HEK293 (cell line): ENCODE data around the gene PNPLA3.

Experiments
- CTCF ChIA-PET: fragments of 350-600 bp; formaldehyde crosslinking; extraction: SDS; loops from one replicate; lab custom pipeline; 2021; ENCODE audit warnings: antibody characterized with exemption; lab: Yijun Ruan, JAX
- POLR2A ChIA-PET: fragments of 300-600 bp; formaldehyde crosslinking; extraction: SDS; loops from one replicate; lab custom pipeline; 2020; ENCODE audit warnings: antibody characterized with exemption, inconsistent platforms; lab: Yijun Ruan, JAX
- H3K27ac ChIP-seq: fragments of 200-500 bp; sonication (Bioruptor generic); 2 replicates; pipeline ENCODE4 v1.5.1; 2014; ENCODE audit warnings: low read depth, low read length, control low read depth, inconsistent platforms; ENCODE audit errors: extremely low read depth
- H3K36me3 ChIP-seq, 2 experiments: fragments of 200-500 bp in 1 of 2; sonication (Bioruptor generic) in 1 of 2; 1 replicate in 1 of 2; 2 replicates in 1 of 2; pipeline ENCODE4 v1.5.1; 2014 to 2017; ENCODE audit warnings: inconsistent platforms in 2 of 2, low read length in 2 of 2; ENCODE audit not compliant: control insufficient read depth in 2 of 2, insufficient read depth in 1 of 2
- H3K4me1 ChIP-seq: fragments of 200-500 bp; sonication (Bioruptor generic); 2 replicates; pipeline ENCODE4 v1.5.1; 2014; ENCODE audit warnings: mild to moderate bottlenecking, low read length, inconsistent platforms; ENCODE audit not compliant: control insufficient read depth, insufficient read depth
- H3K4me3 ChIP-seq: 2 replicates; pipeline ENCODE4 v1.5.1; 2011; ENCODE audit warnings: low read depth, mild to moderate bottlenecking, control low read depth, low read length, moderate library complexity
- H3K9me3 ChIP-seq: fragments of 200-500 bp; sonication (Bioruptor generic); 2 replicates; pipeline ENCODE4 v1.5.1; 2014; ENCODE audit warnings: low read depth, low read length, inconsistent platforms; ENCODE audit not compliant: control insufficient read depth, insufficient read depth
- EGR2 ChIP-seq: fragments of 450-650 bp; formaldehyde crosslinking; IDR thresholded peaks from 2 replicates; pipeline ENCODE4 v1.5.1; 2016; ENCODE audit warnings: low read depth, missing biosample characterization, missing genetic modification characterization
- FEZF1 ChIP-seq: fragments of 450-650 bp; formaldehyde crosslinking; IDR thresholded peaks from 2 replicates; pipeline ENCODE4 v1.5.1; 2016; ENCODE audit warnings: missing biosample characterization, missing genetic modification characterization
- GLIS2 ChIP-seq: fragments of 450-650 bp; formaldehyde crosslinking; IDR thresholded peaks from 2 replicates; pipeline ENCODE4 v1.5.1; 2016; ENCODE audit warnings: missing biosample characterization, missing genetic modification characterization
- IKZF3 ChIP-seq: fragments of 450-650 bp; IDR thresholded peaks from 2 replicates; pipeline ENCODE4 v1.5.0; 2018; ENCODE audit warnings: missing biosample characterization, mild to moderate bottlenecking, missing genetic modification characterization, moderate library complexity
- KLF9 ChIP-seq: fragments of 450-650 bp; formaldehyde crosslinking; IDR thresholded peaks from 2 replicates; pipeline ENCODE4 v1.5.1; 2016; ENCODE audit warnings: missing biosample characterization, missing genetic modification characterization, low read depth
- YY1 ChIP-seq: fragments of 450-650 bp; formaldehyde crosslinking; IDR thresholded peaks from 2 replicates; pipeline ENCODE4 v1.5.1; 2018; ENCODE audit warnings: missing biosample characterization, missing genetic modification characterization
- ZBTB10 ChIP-seq: fragments of 450-650 bp; formaldehyde crosslinking; IDR thresholded peaks from 2 replicates; pipeline ENCODE4 v1.5.1; 2016; ENCODE audit warnings: missing biosample characterization, missing genetic modification characterization
- ZBTB17 ChIP-seq: fragments of 450-650 bp; formaldehyde crosslinking; IDR thresholded peaks from 2 replicates; pipeline ENCODE4 v1.5.1; 2016; ENCODE audit warnings: missing biosample characterization, missing genetic modification characterization
- ZBTB48 ChIP-seq: fragments of 450-650 bp; formaldehyde crosslinking; IDR thresholded peaks from 2 replicates; pipeline ENCODE4 v1.5.1; 2016; ENCODE audit warnings: missing biosample characterization, missing genetic modification characterization
- ZBTB6 ChIP-seq: fragments of 450-650 bp; formaldehyde crosslinking; IDR thresholded peaks from 2 replicates; pipeline ENCODE4 v1.5.1; 2017; ENCODE audit warnings: missing biosample characterization, missing genetic modification characterization
- ZEB2 ChIP-seq: fragments of 450-650 bp; formaldehyde crosslinking; IDR thresholded peaks from 2 replicates; pipeline ENCODE4 v1.5.1; 2016; ENCODE audit warnings: missing biosample characterization, missing genetic modification characterization
- ZIC2 ChIP-seq: fragments of 450-650 bp; formaldehyde crosslinking; IDR thresholded peaks from 2 replicates; pipeline ENCODE4 v1.5.1; 2016; ENCODE audit warnings: missing biosample characterization, missing genetic modification characterization
- ZNF10 ChIP-seq: fragments of 450-650 bp; formaldehyde crosslinking; IDR thresholded peaks from 2 replicates; pipeline ENCODE4 v1.5.1; 2017; ENCODE audit warnings: missing biosample characterization, missing genetic modification characterization
- ZNF23 ChIP-seq: fragments of 450-650 bp; formaldehyde crosslinking; IDR thresholded peaks from 2 replicates; pipeline ENCODE4 v1.5.1; 2016; ENCODE audit warnings: missing biosample characterization, missing genetic modification characterization, borderline replicate concordance
- ZNF398 ChIP-seq: fragments of 450-650 bp; formaldehyde crosslinking; IDR thresholded peaks from 2 replicates; pipeline ENCODE4 v1.5.1; 2017; ENCODE audit warnings: missing biosample characterization, missing genetic modification characterization
- ZNF473 ChIP-seq: fragments of 450-650 bp; formaldehyde crosslinking; IDR thresholded peaks from 2 replicates; pipeline ENCODE4 v1.5.1; 2017; ENCODE audit warnings: missing biosample characterization, missing genetic modification characterization
- ZNF510 ChIP-seq: fragments of 450-650 bp; formaldehyde crosslinking; IDR thresholded peaks from 2 replicates; pipeline ENCODE4 v1.5.1; 2018; ENCODE audit warnings: mild to moderate bottlenecking, missing genetic modification characterization, missing biosample characterization; ENCODE audit not compliant: insufficient replicate concordance
- ZNF623 ChIP-seq: fragments of 450-650 bp; formaldehyde crosslinking; IDR thresholded peaks from 2 replicates; pipeline ENCODE4 v1.5.1; 2016; ENCODE audit warnings: missing biosample characterization, missing genetic modification characterization
- ZNF76 ChIP-seq: fragments of 450-650 bp; formaldehyde crosslinking; IDR thresholded peaks from 2 replicates; pipeline ENCODE4; 2016; ENCODE audit warnings: low read depth, missing biosample characterization, missing genetic modification characterization, borderline replicate concordance
- ZSCAN30 ChIP-seq: fragments of 450-650 bp; IDR thresholded peaks from 2 replicates; pipeline ENCODE4 v1.5.1; 2018; ENCODE audit warnings: missing biosample characterization, mild to moderate bottlenecking, missing genetic modification characterization, moderate library complexity
- TF ChIP-seq, protein P1 (sequence below): fragments of 450-650 bp; formaldehyde crosslinking; IDR thresholded peaks from 2 replicates; pipeline ENCODE4 v1.5.1; 2016; ENCODE audit warnings: missing biosample characterization, missing genetic modification characterization
- TF ChIP-seq, protein P2 (sequence below): IDR thresholded peaks from 2 replicates; pipeline ENCODE4 v1.6.1; 2011; ENCODE audit warnings: mild to moderate bottlenecking, low read depth, low read length, borderline replicate concordance

The PNPLA3 gene

GRCh38 chr22:43884600-43885318 is 38.8 kb upstream of the PNPLA3 start (continued):
- TF ChIP-seq, protein P1, sequence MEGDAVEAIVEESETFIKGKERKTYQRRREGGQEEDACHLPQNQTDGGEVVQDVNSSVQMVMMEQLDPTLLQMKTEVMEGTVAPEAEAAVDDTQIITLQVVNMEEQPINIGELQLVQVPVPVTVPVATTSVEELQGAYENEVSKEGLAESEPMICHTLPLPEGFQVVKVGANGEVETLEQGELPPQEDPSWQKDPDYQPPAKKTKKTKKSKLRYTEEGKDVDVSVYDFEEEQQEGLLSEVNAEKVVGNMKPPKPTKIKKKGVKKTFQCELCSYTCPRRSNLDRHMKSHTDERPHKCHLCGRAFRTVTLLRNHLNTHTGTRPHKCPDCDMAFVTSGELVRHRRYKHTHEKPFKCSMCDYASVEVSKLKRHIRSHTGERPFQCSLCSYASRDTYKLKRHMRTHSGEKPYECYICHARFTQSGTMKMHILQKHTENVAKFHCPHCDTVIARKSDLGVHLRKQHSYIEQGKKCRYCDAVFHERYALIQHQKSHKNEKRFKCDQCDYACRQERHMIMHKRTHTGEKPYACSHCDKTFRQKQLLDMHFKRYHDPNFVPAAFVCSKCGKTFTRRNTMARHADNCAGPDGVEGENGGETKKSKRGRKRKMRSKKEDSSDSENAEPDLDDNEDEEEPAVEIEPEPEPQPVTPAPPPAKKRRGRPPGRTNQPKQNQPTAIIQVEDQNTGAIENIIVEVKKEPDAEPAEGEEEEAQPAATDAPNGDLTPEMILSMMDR (tag by site-specific recombination) = peak; percentile 66
- TF ChIP-seq ZNF10 (tag by site-specific recombination) (no peak), ZEB2 (tag by site-specific recombination) (no peak), ZBTB10 (0 out of 2 replicates have a peak, but pooled peaks have one; percentile 47), IKZF3 (tag by site-specific recombination) (0 out of 2 replicates have a peak, but pooled peaks have one; percentile 42), ZSCAN30 (no peak), ZNF510 (no peak), ZBTB6 (tag by site-specific recombination) (no peak), KLF9 (tag by site-specific recombination) (0 out of 2 replicates have a peak, but pooled peaks have one; percentile 32)

DNA sequence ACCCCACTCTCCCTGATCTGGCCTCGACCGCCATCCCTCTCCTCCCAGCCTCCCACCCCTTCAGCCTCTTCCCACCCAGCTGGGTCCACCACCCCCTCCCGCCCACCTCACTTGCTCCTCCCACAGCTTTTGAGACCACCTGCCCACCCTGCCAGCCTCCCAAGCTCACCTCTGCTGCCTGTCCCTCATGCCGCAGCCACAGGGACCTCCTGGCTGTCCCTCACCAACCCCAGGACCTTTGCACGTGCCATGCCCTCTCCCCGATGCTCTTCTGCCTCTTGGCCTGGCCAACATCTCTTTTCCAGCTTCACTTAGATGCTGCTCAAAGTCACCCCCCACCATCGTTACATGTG is 38.3 kb upstream of the PNPLA3 start:
- Histone ChIP-seq H3K27ac (no peak overlapping the region), H3K4me1 (no peaks in the 10 kb centered on the region), H3K9me3 (no peaks in the 10 kb centered on the region), H3K4me3 (no peak overlapping the region), H3K36me3 (no peaks in the 10 kb centered on the region)
- ChIA-PET CTCF (interaction anchor here (0.6 to 4.6 kb wide), 41 partner anchors 9 to 740 kb away, joined by 3 to 109 read pairs (median 4); no protein-coding TSS in a partner anchor), POLR2A (interaction anchor here (0.6 to 0.8 kb wide), 2 partner anchors 15 to 79 kb away, joined by 5 read pairs; no protein-coding TSS in a partner anchor)
- TF ChIP-seq ZNF623 (tag by site-specific recombination) (peak; percentile 99), GLIS2 (peak; percentile 5; the same call in 1 of the 2 replicates), ZBTB17 (tag by site-specific recombination) (no peak), ZBTB48 (tag by site-specific recombination) (no peak), YY1 (tag by site-specific recombination) (no peak), EGR2 (tag by site-specific recombination) (peak; percentile 55), ZNF76 (tag by site-specific recombination) (0 out of 2 replicates have a peak, but pooled peaks have one; percentile 17)

DNA sequence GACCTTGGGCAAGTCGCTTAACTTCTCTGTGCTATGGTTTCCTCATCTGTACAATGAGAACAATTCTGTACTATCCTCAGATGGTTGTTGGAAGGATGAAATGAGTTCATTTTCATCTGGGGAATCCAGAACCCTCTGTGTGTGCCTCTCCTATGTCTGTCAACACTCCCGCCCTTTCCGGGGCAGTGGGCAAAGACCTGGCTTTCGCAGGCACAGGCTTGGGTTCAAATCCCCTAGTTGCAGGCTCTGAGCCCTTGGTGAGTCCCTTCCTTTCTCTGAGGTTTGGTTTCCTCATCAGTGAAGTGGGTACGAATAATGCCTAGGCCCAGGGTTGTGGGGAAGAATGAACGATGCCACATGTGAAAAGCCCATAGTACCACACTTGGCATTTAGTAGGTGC is 37.8 kb upstream of the PNPLA3 start:
- Histone ChIP-seq H3K9me3 (no peaks in the 10 kb centered on the region), H3K4me1 (no peaks in the 10 kb centered on the region), H3K36me3 (no peaks in the 10 kb centered on the region), H3K4me3 (no peak overlapping the region), H3K27ac (no peak overlapping the region)
- POLR2A ChIA-PET = interaction anchor here (0.8 kb wide), 1 partner anchor 15 kb away, joined by 5 read pairs; no protein-coding TSS in a partner anchor
- CTCF ChIA-PET = interaction anchor here (0.7 to 4.6 kb wide), 16 partner anchors 10 to 740 kb away, joined by 3 to 109 read pairs (median 4); no protein-coding TSS in a partner anchor
- TF ChIP-seq ZNF473 (no peak), ZNF398 (tag by site-specific recombination) (no peak), ZIC2 (tag by site-specific recombination) (no peak), FEZF1 (tag by site-specific recombination) (no peak), ZNF23 (no peak), ZSCAN30 (no peak)
- TF ChIP-seq, protein P2, sequence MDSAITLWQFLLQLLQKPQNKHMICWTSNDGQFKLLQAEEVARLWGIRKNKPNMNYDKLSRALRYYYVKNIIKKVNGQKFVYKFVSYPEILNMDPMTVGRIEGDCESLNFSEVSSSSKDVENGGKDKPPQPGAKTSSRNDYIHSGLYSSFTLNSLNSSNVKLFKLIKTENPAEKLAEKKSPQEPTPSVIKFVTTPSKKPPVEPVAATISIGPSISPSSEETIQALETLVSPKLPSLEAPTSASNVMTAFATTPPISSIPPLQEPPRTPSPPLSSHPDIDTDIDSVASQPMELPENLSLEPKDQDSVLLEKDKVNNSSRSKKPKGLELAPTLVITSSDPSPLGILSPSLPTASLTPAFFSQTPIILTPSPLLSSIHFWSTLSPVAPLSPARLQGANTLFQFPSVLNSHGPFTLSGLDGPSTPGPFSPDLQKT = no peak
